ENCODE results near the gene TAC3. TPM values are rescaled to one million over a fixed set of nuclear protein-coding genes. Genes with fewer than 3 reads are reported as not detected.

Gene TAC3
- total RNA-seq, 4 donors from 2014 or later: not detected

DNA sequence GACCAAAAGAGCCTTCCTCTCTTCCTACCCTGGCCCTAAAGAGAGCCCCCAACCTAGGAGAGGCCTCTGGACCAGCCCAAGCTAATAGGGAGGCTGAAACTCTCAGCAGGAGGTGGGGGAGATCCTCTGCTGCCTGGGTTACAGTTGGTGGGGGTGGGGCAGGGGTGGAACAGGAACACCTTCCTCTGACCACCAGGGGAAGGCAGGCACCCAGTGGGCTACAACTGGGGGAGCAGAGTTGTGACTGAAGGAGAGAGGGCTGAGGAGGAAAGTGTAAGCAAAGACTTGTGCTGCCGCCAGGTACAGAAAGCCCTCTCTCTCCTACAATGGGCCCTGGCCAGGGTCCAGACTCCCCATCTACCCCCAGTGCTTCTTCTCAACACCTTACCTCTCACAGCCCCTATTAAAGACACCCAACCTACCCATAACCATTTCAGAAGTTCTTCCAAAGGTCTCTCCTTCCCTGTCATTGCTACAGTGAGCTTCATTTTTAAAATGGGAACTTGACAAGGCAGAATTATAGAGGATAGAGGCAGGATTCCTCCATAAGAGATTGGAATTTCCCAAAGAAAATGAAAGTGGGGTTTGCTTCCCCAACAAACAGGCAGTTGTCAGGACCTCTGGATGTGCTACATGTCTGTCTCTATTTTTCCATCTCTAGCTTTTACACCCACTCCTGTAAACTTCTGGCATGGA lies 32.2 kb upstream of the TAC3 start:
- no peak overlapping the region for H3K4me3 ChIP-seq
- H3K4me1 ChIP-seq: no peaks in the 10 kb centered on the region
- DNase-seq: no peak
- intact Hi-C loops (cut with DNase I; ENCODE audit: low total_unique reads): no loop called here
- no peak overlapping the region for H3K27ac ChIP-seq
- TF ChIP-seq, protein P1, sequence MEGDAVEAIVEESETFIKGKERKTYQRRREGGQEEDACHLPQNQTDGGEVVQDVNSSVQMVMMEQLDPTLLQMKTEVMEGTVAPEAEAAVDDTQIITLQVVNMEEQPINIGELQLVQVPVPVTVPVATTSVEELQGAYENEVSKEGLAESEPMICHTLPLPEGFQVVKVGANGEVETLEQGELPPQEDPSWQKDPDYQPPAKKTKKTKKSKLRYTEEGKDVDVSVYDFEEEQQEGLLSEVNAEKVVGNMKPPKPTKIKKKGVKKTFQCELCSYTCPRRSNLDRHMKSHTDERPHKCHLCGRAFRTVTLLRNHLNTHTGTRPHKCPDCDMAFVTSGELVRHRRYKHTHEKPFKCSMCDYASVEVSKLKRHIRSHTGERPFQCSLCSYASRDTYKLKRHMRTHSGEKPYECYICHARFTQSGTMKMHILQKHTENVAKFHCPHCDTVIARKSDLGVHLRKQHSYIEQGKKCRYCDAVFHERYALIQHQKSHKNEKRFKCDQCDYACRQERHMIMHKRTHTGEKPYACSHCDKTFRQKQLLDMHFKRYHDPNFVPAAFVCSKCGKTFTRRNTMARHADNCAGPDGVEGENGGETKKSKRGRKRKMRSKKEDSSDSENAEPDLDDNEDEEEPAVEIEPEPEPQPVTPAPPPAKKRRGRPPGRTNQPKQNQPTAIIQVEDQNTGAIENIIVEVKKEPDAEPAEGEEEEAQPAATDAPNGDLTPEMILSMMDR (IDR thresholded peaks at IDR 0.05 in 4 of 5, conservative IDR thresholded peaks at IDR 0.05 in 1 of 5): no peak
- no peak for TF ChIP-seq POLR2A (IDR thresholded peaks at IDR 0.05)
- in situ Hi-C loops (cut with MboI; ENCODE audit: low sequenced_read_pairs in 4 of 4): no loop called here
- H3K9me3 ChIP-seq: no peaks in the 10 kb centered on the region
- no peak for ATAC-seq
- H3K27me3 ChIP-seq: peaks cover 0 to 16% (median 4%) of the 10 kb centered on the region in 3 donors
- no peaks in the 10 kb centered on the region for H3K36me3 ChIP-seq

DNA sequence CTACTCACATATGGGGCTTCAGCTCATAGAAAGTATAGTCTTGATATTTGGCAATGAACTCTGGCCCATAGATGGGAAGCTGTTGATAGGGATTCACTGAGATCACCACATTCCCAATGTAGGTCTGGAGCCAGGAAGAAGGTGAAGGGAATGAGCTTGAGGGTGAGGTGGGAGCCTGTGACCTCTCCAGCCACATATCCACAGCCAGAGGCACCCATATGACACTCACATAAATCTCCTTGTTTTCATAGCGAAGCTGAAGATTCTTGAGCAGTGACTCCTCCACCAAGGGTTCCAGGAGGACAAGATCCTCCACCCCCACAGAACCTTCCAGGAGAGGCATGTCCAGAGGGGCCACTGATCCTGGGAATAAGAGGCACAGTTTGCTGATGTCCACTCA lies 31.7 kb upstream of the TAC3 start:
- Histone ChIP-seq H3K4me1 (no peaks in the 10 kb centered on the region), H3K27me3 (peaks cover 0 to 16% (median 4%) of the 10 kb centered on the region in 3 donors), H3K4me3 (no peak overlapping the region), H3K27ac (no peak overlapping the region), H3K9me3 (no peaks in the 10 kb centered on the region), H3K36me3 (no peaks in the 10 kb centered on the region)
- in situ Hi-C loops (cut with MboI; ENCODE audit: low sequenced_read_pairs in 4 of 4) (no loop called here), intact Hi-C loops (cut with DNase I; ENCODE audit: low total_unique reads) (no loop called here)
- no peak for ATAC-seq
- no peak for DNase-seq
- TF ChIP-seq POLR2A (IDR thresholded peaks at IDR 0.05): no peak
- TF ChIP-seq, protein P1 (IDR thresholded peaks at IDR 0.05 in 4 of 5, conservative IDR thresholded peaks at IDR 0.05 in 1 of 5): no peak

DNA sequence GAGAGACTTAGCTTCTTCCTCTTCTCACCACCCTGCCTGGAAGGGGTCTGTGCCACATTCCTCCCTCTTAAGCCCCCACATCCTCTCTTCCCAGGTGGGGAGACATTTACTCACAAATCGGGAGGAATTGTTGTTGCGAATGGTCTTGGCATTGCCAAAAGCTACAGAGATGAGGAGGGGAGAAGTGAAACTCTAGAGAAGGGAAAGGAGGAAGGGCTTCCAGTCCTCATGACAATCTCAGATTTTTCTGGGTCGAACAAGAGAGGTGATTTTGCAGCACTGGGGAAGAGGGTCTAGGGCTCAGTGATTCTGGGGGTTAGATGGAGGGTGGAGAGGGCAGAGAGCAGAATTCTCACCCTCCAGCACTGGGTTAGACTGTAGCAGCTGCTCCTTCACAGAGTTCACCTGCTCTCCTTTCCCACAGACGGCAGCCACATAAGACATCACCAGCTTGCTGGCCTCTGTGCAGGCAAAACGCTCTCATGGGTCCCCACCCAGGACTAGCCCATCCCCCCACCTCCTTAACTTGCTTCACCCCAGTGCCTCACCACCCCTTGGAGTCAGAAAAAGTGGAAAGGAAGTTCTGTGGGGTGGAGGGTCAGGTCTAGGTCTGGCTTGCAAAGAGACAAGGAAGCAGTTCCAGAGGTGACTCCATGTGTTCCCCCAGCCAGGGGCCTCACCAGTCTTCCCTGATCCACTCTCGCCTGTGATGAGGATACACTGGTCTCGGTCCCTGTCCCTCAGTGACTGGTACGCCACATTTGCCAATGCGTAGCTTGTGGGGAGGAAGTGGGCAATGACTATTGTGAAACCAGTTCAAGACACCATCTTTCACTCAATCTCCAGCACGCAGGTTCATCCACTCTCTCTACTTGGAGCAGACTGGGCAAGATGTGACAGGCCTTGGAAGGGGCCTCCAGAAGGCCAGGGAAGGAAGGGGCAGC lies 30.9 kb upstream of the TAC3 start:
- H3K27ac ChIP-seq: no peak overlapping the region
- H3K27me3 ChIP-seq: peaks cover 0 to 16% (median 4%) of the 10 kb centered on the region in 3 donors
- no peaks in the 10 kb centered on the region for H3K4me1 ChIP-seq
- DNase-seq (no peak), ATAC-seq (no peak)
- intact Hi-C loops (cut with DNase I; ENCODE audit: low total_unique reads): no loop called here
- TF ChIP-seq, protein P1 (IDR thresholded peaks at IDR 0.05 in 4 of 5, conservative IDR thresholded peaks at IDR 0.05 in 1 of 5): no peak
- TF ChIP-seq POLR2A (IDR thresholded peaks at IDR 0.05): no peak
- H3K36me3 ChIP-seq: no peaks in the 10 kb centered on the region
- no peaks in the 10 kb centered on the region for H3K9me3 ChIP-seq
- in situ Hi-C loops (cut with MboI; ENCODE audit: low sequenced_read_pairs in 4 of 4): no loop called here
- no peak overlapping the region for H3K4me3 ChIP-seq

DNA sequence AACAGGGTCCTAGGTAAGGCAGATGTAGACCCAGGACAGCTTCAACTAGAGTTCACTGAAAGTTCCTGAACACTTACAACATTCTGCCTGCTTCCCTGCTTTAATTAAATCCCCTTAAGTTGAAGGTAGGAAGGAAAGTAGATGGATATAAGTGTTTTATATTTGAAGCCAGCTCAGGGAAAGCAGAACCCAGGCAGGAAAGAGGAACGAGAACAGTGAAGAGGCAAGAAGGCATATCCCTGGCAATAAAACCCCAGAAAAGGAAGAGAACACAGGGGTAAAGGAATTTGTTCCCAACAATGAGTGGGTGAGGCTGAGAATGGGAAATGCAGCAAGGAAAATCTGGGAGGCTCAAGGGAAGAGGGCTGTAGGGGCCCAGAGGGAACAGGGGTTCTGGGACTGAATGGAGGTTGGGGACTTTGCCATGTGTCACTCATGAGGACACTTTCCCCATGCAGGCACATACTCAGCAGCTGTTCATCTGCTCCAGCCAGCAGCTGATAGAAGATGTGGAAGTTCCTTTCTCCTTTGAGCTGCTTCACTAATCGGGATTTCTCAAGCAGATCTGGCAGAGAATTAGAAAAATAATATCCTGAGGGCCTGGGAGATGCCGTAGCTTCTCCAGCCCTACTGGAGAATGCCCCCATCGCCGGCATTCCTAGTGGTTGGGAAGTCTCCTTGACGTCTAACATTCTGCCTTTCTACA lies 29.9 kb upstream of the TAC3 start:
- no peaks in the 10 kb centered on the region for H3K4me1 ChIP-seq
- peaks cover 0 to 16% (median 4%) of the 10 kb centered on the region in 3 donors for H3K27me3 ChIP-seq
- TF ChIP-seq, protein P1 (IDR thresholded peaks at IDR 0.05 in 4 of 5, conservative IDR thresholded peaks at IDR 0.05 in 1 of 5): no peak
- TF ChIP-seq POLR2A (IDR thresholded peaks at IDR 0.05): no peak
- in situ Hi-C loops (cut with MboI; ENCODE audit: low sequenced_read_pairs in 4 of 4) (no loop called here), intact Hi-C loops (cut with DNase I; ENCODE audit: low total_unique reads) (no loop called here)
- no peaks in the 10 kb centered on the region for H3K36me3 ChIP-seq
- no peak overlapping the region for H3K27ac ChIP-seq
- H3K9me3 ChIP-seq: no peaks in the 10 kb centered on the region
- H3K4me3 ChIP-seq: no peak overlapping the region
- ATAC-seq (peak in 1 of 2 donors; percentile 36), DNase-seq (no peak)

Measured in gastrocnemius medialis (tissue), 4 donors.